ENCODE results near the gene LTK.

The LTK gene

DNA sequence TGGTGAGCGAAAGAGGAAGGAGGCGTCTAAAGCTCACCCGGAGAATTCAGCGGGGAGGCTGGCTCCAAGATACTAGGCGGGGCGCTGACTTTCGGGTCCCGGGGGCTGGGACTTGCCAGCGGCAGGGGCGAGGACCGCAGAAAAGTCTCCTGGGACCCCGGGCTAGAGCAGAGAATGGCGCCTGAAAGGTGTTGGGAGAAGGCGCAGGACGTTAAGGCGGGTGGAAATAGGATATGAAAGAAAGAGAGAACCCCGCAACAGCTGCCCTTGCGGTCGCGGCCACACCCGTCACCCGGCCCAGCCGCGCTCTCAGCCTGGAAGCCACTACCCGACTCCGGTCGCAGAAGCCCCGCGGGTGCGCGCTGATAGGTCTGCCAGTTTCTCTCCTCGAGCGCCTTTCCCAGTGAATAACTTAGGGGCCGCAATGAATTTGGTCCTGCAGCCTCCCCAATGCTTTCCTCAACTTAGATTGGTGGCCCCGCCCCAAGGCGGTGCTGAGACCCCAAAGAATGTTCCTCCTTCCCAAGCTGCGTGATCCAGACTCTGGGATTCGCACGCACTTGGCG lies 604 bp downstream of the LTK start:
- peak overlapping the region; percentile 36 for H3K4me3 ChIP-seq (ENCODE audit: low read length)
- H3F3A ChIP-seq (ENCODE audit: insufficient read depth, low read length) = no peaks in the 10 kb centered on the region
- H3K9me2 ChIP-seq (replicated peaks; ENCODE audit: insufficient read depth, low read length) = no peaks in the 10 kb centered on the region
- no peaks in the 10 kb centered on the region for H3K9me3 ChIP-seq (replicated peaks; ENCODE audit: insufficient read depth, low read length)
- no peak for TF ChIP-seq EZH2phosphoT487 (IDR thresholded peaks at IDR 0.05; ENCODE audit: low read length)
- no peak for TF ChIP-seq EZH2 (optimal IDR thresholded peaks at IDR 0.05; ENCODE audit: low read depth, low read length)
- TF ChIP-seq, protein P1, sequence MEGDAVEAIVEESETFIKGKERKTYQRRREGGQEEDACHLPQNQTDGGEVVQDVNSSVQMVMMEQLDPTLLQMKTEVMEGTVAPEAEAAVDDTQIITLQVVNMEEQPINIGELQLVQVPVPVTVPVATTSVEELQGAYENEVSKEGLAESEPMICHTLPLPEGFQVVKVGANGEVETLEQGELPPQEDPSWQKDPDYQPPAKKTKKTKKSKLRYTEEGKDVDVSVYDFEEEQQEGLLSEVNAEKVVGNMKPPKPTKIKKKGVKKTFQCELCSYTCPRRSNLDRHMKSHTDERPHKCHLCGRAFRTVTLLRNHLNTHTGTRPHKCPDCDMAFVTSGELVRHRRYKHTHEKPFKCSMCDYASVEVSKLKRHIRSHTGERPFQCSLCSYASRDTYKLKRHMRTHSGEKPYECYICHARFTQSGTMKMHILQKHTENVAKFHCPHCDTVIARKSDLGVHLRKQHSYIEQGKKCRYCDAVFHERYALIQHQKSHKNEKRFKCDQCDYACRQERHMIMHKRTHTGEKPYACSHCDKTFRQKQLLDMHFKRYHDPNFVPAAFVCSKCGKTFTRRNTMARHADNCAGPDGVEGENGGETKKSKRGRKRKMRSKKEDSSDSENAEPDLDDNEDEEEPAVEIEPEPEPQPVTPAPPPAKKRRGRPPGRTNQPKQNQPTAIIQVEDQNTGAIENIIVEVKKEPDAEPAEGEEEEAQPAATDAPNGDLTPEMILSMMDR (IDR thresholded peaks at IDR 0.05; ENCODE audit: low read length) = no peak
- H3K79me2 ChIP-seq (ENCODE audit: low read length) = no peaks in the 10 kb centered on the region
- H3K27me3 ChIP-seq (replicated peaks; ENCODE audit: insufficient read depth, low read length) = peaks cover 12% of the 10 kb centered on the region
- peak overlapping the region; percentile 83 for H3K4me2 ChIP-seq (ENCODE audit: low read depth, low read length)
- no peak overlapping the region for H3K27ac ChIP-seq (ENCODE audit: low read length)
- H3K9ac ChIP-seq (ENCODE audit: low read length) = no peak overlapping the region
- no peak overlapping the region for H2AFZ ChIP-seq (ENCODE audit: low read length)
- H3K36me3 ChIP-seq (replicated peaks; ENCODE audit: insufficient read depth, low read length) = no peaks in the 10 kb centered on the region
- H3K4me1 ChIP-seq (ENCODE audit: low read length) = no peaks in the 10 kb centered on the region
- H4K20me1 ChIP-seq (ENCODE audit: insufficient read depth, low read length) = no peaks in the 10 kb centered on the region
- no peak for DNase-seq

GRCh38 chr15:41512512-41512939 lies 1.1 kb downstream of the LTK start:
- H3K36me3 ChIP-seq (replicated peaks; ENCODE audit: insufficient read depth, low read length) = no peaks in the 10 kb centered on the region
- TF ChIP-seq EZH2phosphoT487 (IDR thresholded peaks at IDR 0.05; ENCODE audit: low read length) (no peak), EZH2 (optimal IDR thresholded peaks at IDR 0.05; ENCODE audit: low read depth, low read length) (no peak)
- TF ChIP-seq, protein P1 (IDR thresholded peaks at IDR 0.05; ENCODE audit: low read length) = no peak
- peaks cover 12% of the 10 kb centered on the region for H3K27me3 ChIP-seq (replicated peaks; ENCODE audit: insufficient read depth, low read length)
- H3K9me2 ChIP-seq (replicated peaks; ENCODE audit: insufficient read depth, low read length) = no peaks in the 10 kb centered on the region
- no peak overlapping the region for H2AFZ ChIP-seq (ENCODE audit: low read length)
- peak overlapping the region; percentile 83 for H3K4me2 ChIP-seq (ENCODE audit: low read depth, low read length)
- no peaks in the 10 kb centered on the region for H3K79me2 ChIP-seq (ENCODE audit: low read length)
- H3K4me1 ChIP-seq (ENCODE audit: low read length) = no peaks in the 10 kb centered on the region
- H3K4me3 ChIP-seq (ENCODE audit: low read length) = peak overlapping the region; percentile 36
- H3K9me3 ChIP-seq (replicated peaks; ENCODE audit: insufficient read depth, low read length) = no peaks in the 10 kb centered on the region
- no peaks in the 10 kb centered on the region for H4K20me1 ChIP-seq (ENCODE audit: insufficient read depth, low read length)
- H3F3A ChIP-seq (ENCODE audit: insufficient read depth, low read length) = no peaks in the 10 kb centered on the region
- no peak for DNase-seq
- H3K9ac ChIP-seq (ENCODE audit: low read length) = no peak overlapping the region
- no peak overlapping the region for H3K27ac ChIP-seq (ENCODE audit: low read length)

GRCh38 chr15:41511899-41512369 lies 1.7 kb downstream of the LTK start:
- Histone ChIP-seq H3K9ac (ENCODE audit: low read length) (no peak overlapping the region), H3K4me3 (ENCODE audit: low read length) (no peak overlapping the region), H4K20me1 (ENCODE audit: insufficient read depth, low read length) (no peaks in the 10 kb centered on the region), H3K4me2 (ENCODE audit: low read depth, low read length) (no peak overlapping the region), H3K27ac (ENCODE audit: low read length) (no peak overlapping the region), H3K36me3 (replicated peaks; ENCODE audit: insufficient read depth, low read length) (no peaks in the 10 kb centered on the region), H3K9me3 (replicated peaks; ENCODE audit: insufficient read depth, low read length) (no peaks in the 10 kb centered on the region), H3K9me2 (replicated peaks; ENCODE audit: insufficient read depth, low read length) (no peaks in the 10 kb centered on the region), H3F3A (ENCODE audit: insufficient read depth, low read length) (no peaks in the 10 kb centered on the region), H2AFZ (ENCODE audit: low read length) (no peak overlapping the region), H3K4me1 (ENCODE audit: low read length) (no peaks in the 10 kb centered on the region), H3K27me3 (replicated peaks; ENCODE audit: insufficient read depth, low read length) (peaks cover 12% of the 10 kb centered on the region), H3K79me2 (ENCODE audit: low read length) (no peaks in the 10 kb centered on the region)
- DNase-seq = no peak
- TF ChIP-seq EZH2phosphoT487 (IDR thresholded peaks at IDR 0.05; ENCODE audit: low read length) = no peak
- TF ChIP-seq, protein P1 (IDR thresholded peaks at IDR 0.05; ENCODE audit: low read length) = no peak
- TF ChIP-seq EZH2 (optimal IDR thresholded peaks at IDR 0.05; ENCODE audit: low read depth, low read length) = no peak

All from MM.1S (cell line).